Endothelial cell of umbilical vein (primary cell): ENCODE data around the gene TIMM50.

Source experiments
- CTCF ChIP-seq, 2 donors: IDR thresholded peaks; 1 replicate in 1 of 2; 2 replicates in 1 of 2; pipeline ENCODE4 v1.5.1; 2011; ENCODE audit warnings: low read length in 2 of 2, mild to moderate bottlenecking in 2 of 2, moderate library complexity in 2 of 2, control low read depth in 1 of 2, inconsistent platforms in 1 of 2, low read depth in 1 of 2; ENCODE audit not compliant: insufficient read depth in 1 of 2; ENCODE audit errors: extremely low read depth in 1 of 2
- EZH2 ChIP-seq: IDR thresholded peaks from 2 replicates; pipeline ENCODE4 v1.6.1; 2012; ENCODE audit warnings: borderline replicate concordance, low read depth, mild to moderate bottlenecking, moderate library complexity, low read length, inconsistent platforms; ENCODE audit not compliant: severe bottlenecking
- FOS ChIP-seq: IDR thresholded peaks from 2 replicates; pipeline ENCODE4 v1.6.1; 2011; ENCODE audit warnings: mild to moderate bottlenecking, low read length, moderate library complexity, borderline replicate concordance; ENCODE audit not compliant: insufficient read depth
- GATA2 ChIP-seq: IDR thresholded peaks from 2 replicates; pipeline ENCODE4 v1.7.0; 2011; ENCODE audit warnings: low read depth, mild to moderate bottlenecking, moderate library complexity, mixed read lengths, low read length; ENCODE audit not compliant: insufficient read length, insufficient read depth
- JUN ChIP-seq: IDR thresholded peaks from 2 replicates; pipeline ENCODE4 v1.6.1; 2011; ENCODE audit warnings: borderline replicate concordance, low read depth; ENCODE audit not compliant: insufficient read length, insufficient read depth
- MAX ChIP-seq: IDR thresholded peaks from 2 replicates; pipeline ENCODE4 v1.6.1; 2011; ENCODE audit not compliant: insufficient read depth, insufficient read length
- MYC ChIP-seq: IDR thresholded peaks from one replicate; pipeline ENCODE4 v1.6.1; 2011; ENCODE audit warnings: mild to moderate bottlenecking, low read depth, low read length
- POLR2A ChIP-seq: IDR thresholded peaks from 2 replicates; pipeline ENCODE4 v1.6.1; 2012; ENCODE audit warnings: low read depth, mild to moderate bottlenecking, control low read depth, low read length
- POLR2AphosphoS5 ChIP-seq: IDR thresholded peaks from 2 replicates; pipeline ENCODE4 v1.6.1; 2012; ENCODE audit warnings: low read depth, mild to moderate bottlenecking, control low read depth, low read length, moderate library complexity; ENCODE audit not compliant: insufficient read depth

- TF ChIP-seq CTCF (IDR thresholded peaks at IDR 0.05; ENCODE audit: extremely low read depth in 1 of 2, insufficient read depth in 1 of 2, low read depth in 1 of 2, low read length in 2 of 2) (no peak), POLR2A (no peak), JUN (no peak), POLR2AphosphoS5 (no peak), EZH2 (no peak), MYC (no peak), FOS (no peak), MAX (no peak), GATA2 (no peak)
Measured at GRCh38 chr19:39481229-39481545, 549 bp downstream of the TIMM50 start.
